Right atrium auricular region (tissue), 2 donors: ENCODE results near the gene CD151. TPM values are rescaled to one million over a fixed set of nuclear protein-coding genes. Genes with fewer than 3 reads are reported as not detected.

Source experiments
- DNase-seq: peaks from one replicate; pipeline ENCODE4 v3.0.0-alpha.2; 2019; ENCODE audit warnings: low spot score
- H3K27ac ChIP-seq, 2 donors: fragments of 200-600 bp; sonication (generic); 1 replicate in 1 of 2; 2 replicates in 1 of 2; pipeline ENCODE4 v1.5.1; 2016 to 2019
- H3K27me3 ChIP-seq, 2 donors: fragments of 200-600 bp; sonication (generic); one replicate each; pipeline versions ENCODE4 v1.5.1 to v1.6.0; 2017 to 2019
- H3K36me3 ChIP-seq: fragments of 200-600 bp; sonication (generic); one replicate; pipeline ENCODE4 v1.5.1; 2016
- H3K4me1 ChIP-seq, 2 donors: fragments of 200-600 bp; sonication (generic); one replicate each; pipeline versions ENCODE4 v1.5.1 to v1.6.0; 2017 to 2019
- H3K4me3 ChIP-seq, 2 donors: fragments of 200-600 bp; sonication (generic); 1 replicate in 1 of 2; 2 replicates in 1 of 2; pipeline ENCODE4 v1.5.1; 2017 to 2019; ENCODE audit warnings: mild to moderate bottlenecking in 1 of 2, moderate library complexity in 1 of 2
- H3K9me3 ChIP-seq, 2 donors: fragments of 200-600 bp; sonication (generic); one replicate each; pipeline ENCODE4 v1.5.1; 2019
- total RNA-seq, 2 donors: library from RNA; depleted of rRNA; stranded (reverse); fragments of >200 nt; gene quantifications; one replicate each; pipeline ENCODE4 v1.1.0, GENCODE V29; 2016
- TF ChIP-seq, protein P1 (sequence below), 2 donors: fragments of 200-600 bp; sonication (generic); IDR thresholded peaks; one replicate each; pipeline ENCODE4 v1.5.1; 2019; ENCODE audit warnings: antibody characterized with exemption in 2 of 2

CD151 gene
- total RNA-seq, 2 donors from 2014 or later = 322 to 710 TPM

DNA sequence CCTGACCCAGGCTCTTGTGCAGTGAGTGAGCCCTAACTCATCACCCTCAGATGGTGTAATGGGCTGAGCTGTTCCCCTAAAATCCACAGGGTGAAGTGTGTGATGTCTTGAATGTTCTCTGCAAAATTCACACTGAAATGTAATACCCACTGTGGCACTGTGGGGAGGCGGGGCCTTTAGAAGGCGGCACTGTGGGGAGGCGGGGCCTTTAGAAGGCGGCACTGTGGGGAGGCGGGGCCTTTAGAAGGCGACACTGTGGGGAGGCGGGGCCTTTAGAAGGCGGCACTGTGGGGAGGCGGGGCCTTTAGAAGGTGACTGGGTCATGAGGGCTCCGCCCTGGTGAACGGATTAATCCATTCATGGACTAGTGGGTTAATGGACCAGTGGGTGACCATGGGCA, 44.8 kb downstream of the CD151 start:
- no peak overlapping the region for H3K4me3 ChIP-seq
- peaks cover 9% of the 10 kb centered on the region for H3K36me3 ChIP-seq
- no peaks in the 10 kb centered on the region for H3K27me3 ChIP-seq
- no peak for DNase-seq
- peaks cover 0 to 9% of the 10 kb centered on the region in 2 donors for H3K4me1 ChIP-seq
- H3K9me3 ChIP-seq = no peaks in the 10 kb centered on the region
- TF ChIP-seq, protein P1, sequence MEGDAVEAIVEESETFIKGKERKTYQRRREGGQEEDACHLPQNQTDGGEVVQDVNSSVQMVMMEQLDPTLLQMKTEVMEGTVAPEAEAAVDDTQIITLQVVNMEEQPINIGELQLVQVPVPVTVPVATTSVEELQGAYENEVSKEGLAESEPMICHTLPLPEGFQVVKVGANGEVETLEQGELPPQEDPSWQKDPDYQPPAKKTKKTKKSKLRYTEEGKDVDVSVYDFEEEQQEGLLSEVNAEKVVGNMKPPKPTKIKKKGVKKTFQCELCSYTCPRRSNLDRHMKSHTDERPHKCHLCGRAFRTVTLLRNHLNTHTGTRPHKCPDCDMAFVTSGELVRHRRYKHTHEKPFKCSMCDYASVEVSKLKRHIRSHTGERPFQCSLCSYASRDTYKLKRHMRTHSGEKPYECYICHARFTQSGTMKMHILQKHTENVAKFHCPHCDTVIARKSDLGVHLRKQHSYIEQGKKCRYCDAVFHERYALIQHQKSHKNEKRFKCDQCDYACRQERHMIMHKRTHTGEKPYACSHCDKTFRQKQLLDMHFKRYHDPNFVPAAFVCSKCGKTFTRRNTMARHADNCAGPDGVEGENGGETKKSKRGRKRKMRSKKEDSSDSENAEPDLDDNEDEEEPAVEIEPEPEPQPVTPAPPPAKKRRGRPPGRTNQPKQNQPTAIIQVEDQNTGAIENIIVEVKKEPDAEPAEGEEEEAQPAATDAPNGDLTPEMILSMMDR (IDR thresholded peaks at IDR 0.05) = no peak
- H3K27ac ChIP-seq = no peak overlapping the region

DNA sequence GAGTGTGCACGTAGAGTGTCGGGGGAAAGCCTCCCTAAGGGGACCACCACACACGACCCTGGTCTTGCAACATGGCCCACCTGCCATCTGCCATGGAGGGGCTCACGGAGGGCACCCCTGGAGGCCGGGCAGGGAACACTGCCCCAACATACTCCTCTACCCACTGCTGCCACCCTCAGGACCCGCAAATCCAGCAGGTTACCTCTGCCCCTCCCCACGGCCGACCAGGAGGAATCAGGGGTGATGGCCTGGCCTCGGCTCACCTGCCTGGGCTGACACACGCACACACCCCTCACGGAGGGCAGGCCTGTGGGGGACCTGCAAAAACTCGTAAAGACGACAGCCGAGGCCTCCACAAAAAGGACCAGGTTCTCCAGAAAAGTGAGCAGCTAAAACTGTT, 47.7 kb downstream of the CD151 start:
- peaks cover 0 to 9% of the 10 kb centered on the region in 2 donors for H3K4me1 ChIP-seq
- peaks cover 9% of the 10 kb centered on the region for H3K36me3 ChIP-seq
- no peak overlapping the region for H3K4me3 ChIP-seq
- no peak overlapping the region for H3K27ac ChIP-seq
- H3K9me3 ChIP-seq = no peaks in the 10 kb centered on the region
- no peak for DNase-seq
- TF ChIP-seq, protein P1 (IDR thresholded peaks at IDR 0.05) = no peak
- no peaks in the 10 kb centered on the region for H3K27me3 ChIP-seq

DNA sequence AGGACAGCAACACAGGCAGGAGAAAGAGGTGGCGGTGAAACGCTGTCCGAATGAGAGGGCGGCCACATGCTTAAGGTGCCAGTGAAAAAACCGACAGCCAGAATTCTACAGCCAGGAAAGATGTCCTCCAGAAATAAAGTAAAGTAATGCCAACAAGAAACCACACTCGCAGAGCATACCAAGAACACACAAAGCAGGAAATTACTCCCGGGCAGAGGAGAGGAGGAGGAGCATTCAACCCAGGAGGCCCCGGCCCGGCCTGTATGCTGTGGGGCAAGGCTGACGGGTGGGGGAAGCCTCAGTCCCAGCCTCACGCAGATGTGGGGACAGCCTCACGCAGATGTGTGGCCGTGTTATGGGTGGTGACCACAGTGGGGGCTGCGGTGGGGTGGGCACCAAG, 49.8 kb downstream of the CD151 start:
- no peaks in the 10 kb centered on the region for H3K27me3 ChIP-seq
- H3K9me3 ChIP-seq = no peaks in the 10 kb centered on the region
- H3K27ac ChIP-seq = no peak overlapping the region
- TF ChIP-seq, protein P1 (IDR thresholded peaks at IDR 0.05) = no peak
- H3K4me1 ChIP-seq = no peaks in the 10 kb centered on the region
- H3K4me3 ChIP-seq = no peak overlapping the region
- H3K36me3 ChIP-seq = peaks cover 9% of the 10 kb centered on the region
- no peak for DNase-seq

DNA sequence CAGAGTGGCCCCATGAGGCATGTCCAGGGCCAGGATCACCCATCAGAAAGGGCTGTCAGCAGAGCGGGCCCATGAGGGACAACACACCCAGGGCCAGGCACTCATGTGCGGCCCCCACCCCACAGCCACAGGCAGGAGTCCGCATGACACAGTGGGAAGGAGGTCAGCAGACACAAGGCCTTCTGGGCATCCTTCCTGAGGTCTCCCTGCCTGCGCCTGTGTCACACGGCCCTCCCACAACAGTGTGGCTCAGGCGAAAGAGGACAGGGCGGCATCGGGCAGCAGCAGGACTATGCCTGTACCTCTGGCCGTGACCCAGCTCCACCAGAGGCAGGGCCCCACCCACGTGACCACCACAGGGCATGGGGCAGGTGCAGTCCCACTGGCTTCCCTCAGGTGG, 50.8 kb downstream of the CD151 start:
- Histone ChIP-seq H3K36me3 (peaks cover 9% of the 10 kb centered on the region), H3K27ac (no peak overlapping the region), H3K4me1 (no peaks in the 10 kb centered on the region), H3K27me3 (no peaks in the 10 kb centered on the region), H3K9me3 (no peaks in the 10 kb centered on the region), H3K4me3 (no peak overlapping the region)
- TF ChIP-seq, protein P1 (IDR thresholded peaks at IDR 0.05) = no peak
- DNase-seq = no peak

DNA sequence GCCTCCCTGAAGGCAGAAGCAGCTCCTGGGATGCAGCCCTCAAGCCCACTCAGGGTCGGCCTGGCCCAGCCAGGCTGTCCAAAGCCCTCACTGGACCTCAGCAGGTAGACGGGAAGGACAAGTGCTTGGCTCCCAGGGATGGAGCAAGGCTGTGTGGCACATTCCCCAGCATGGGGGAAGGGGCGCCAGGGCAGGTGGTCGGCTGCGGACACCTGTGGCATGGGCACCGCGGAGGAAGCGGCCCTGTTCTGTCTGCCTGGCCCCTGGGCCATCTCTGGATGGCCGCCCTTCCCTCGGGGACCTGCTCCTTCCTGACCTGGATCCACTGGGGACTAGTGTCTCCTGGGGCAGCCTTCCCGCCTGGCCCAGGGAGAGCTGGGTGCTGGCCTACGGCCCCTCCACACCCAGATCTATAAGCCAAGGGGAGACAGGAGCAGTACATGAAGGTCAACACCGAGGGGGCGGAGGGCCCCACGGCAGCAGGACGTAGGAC, 51.9 kb downstream of the CD151 start:
- no peak overlapping the region for H3K4me3 ChIP-seq
- H3K9me3 ChIP-seq = no peaks in the 10 kb centered on the region
- DNase-seq = no peak
- H3K27ac ChIP-seq = no peak overlapping the region
- H3K4me1 ChIP-seq = no peaks in the 10 kb centered on the region
- TF ChIP-seq, protein P1 (IDR thresholded peaks at IDR 0.05) = no peak
- no peaks in the 10 kb centered on the region for H3K27me3 ChIP-seq
- H3K36me3 ChIP-seq = peaks cover 6% of the 10 kb centered on the region

DNA sequence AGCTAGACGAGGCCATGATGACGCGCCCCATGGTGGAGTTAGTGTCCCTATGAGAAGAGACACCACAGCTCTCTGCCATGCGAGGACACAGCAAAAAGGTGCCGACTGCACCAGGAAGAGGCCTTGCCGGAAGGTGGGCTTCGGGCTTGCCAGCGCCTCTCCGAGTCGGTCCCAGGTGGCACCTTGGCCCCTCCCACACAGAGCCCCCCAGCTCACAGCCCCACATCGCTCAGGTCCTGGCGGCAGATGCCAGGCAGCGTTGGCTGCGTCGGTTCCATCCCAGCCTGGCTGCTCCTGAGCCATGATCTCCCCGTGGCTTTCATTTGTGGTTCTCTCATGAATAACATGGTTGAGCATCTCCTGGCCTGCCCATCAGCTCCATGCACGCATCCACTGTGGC, 53.8 kb downstream of the CD151 start:
- no peak for DNase-seq
- Histone ChIP-seq H3K9me3 (no peaks in the 10 kb centered on the region), H3K27me3 (no peaks in the 10 kb centered on the region), H3K36me3 (no peaks in the 10 kb centered on the region), H3K4me1 (no peaks in the 10 kb centered on the region), H3K4me3 (no peak overlapping the region), H3K27ac (no peak overlapping the region)
- TF ChIP-seq, protein P1 (IDR thresholded peaks at IDR 0.05) = no peak
